H1 (cell line): ENCODE data around the gene TRIM31. TPM values are rescaled to one million over a fixed set of nuclear protein-coding genes. Genes with fewer than 3 reads are reported as not detected.

Experiments used
- CTCF ChIA-PET: fragments of 300-600 bp; sonication (Branson Sonifier 250); formaldehyde crosslinking; loops from one replicate; lab custom pipeline; 2021; ENCODE audit not compliant: partially characterized antibody; lab: Charles Lee
- POLR2A ChIA-PET: fragments of 300-600 bp; sonication (Branson Sonifier 250); formaldehyde crosslinking; loops from one replicate; lab custom pipeline; 2021; ENCODE audit warnings: inconsistent platforms; ENCODE audit not compliant: partially characterized antibody; lab: Charles Lee
- DNase-seq, 2 experiments: peaks; one replicate each; pipeline versions ENCODE4 v3.0.0 to v3.0.0-alpha.2; 2010 to 2022; ENCODE audit warnings: low spot score in 2 of 2, low read depth in 1 of 2, mixed read lengths in 1 of 2
- FAIRE-seq: peaks from 2 replicates; lab custom pipeline; 2011; peaks lifted over from hg19 to GRCh38; lab: Jason Lieb, UNC
- H2AFZ ChIP-seq: 2 replicates; pipeline ENCODE4 v1.8.1; 2012; ENCODE audit warnings: low read length, inconsistent platforms
- H2AK5ac ChIP-seq: 2 replicates; pipeline ENCODE4 v1.6.1; 2013; ENCODE audit warnings: low read depth, low read length
- H2BK120ac ChIP-seq: replicated peaks from 2 replicates; pipeline ENCODE3; 2013; ENCODE audit warnings: low read depth, low read length, inconsistent platforms
- H2BK12ac ChIP-seq: 2 replicates; pipeline ENCODE4 v1.6.1; 2013; ENCODE audit warnings: low read depth, low read length
- H2BK15ac ChIP-seq: 2 replicates; pipeline ENCODE4 v1.6.1; 2013; ENCODE audit warnings: low read length
- H2BK20ac ChIP-seq: 2 replicates; pipeline ENCODE4 v1.6.1; 2013; ENCODE audit warnings: low read length
- H2BK5ac ChIP-seq: 2 replicates; pipeline ENCODE4 v1.6.1; 2013; ENCODE audit warnings: low read depth, low read length
- H3K14ac ChIP-seq: 2 replicates; pipeline ENCODE4 v1.6.1; 2013; ENCODE audit warnings: inconsistent platforms; ENCODE audit not compliant: insufficient read length
- H3K18ac ChIP-seq: 2 replicates; pipeline ENCODE4 v1.6.1; 2013; ENCODE audit warnings: low read length; ENCODE audit errors: extremely low read depth
- H3K23ac ChIP-seq: 2 replicates; pipeline ENCODE4 v1.6.1; 2013; ENCODE audit warnings: inconsistent platforms; ENCODE audit not compliant: insufficient read length
- H3K23me2 ChIP-seq: 2 replicates; pipeline ENCODE4 v1.6.1; 2013; ENCODE audit warnings: low read depth, low read length
- H3K27ac ChIP-seq: 2 replicates; pipeline ENCODE4 v1.6.1; 2011; ENCODE audit warnings: low read depth, low read length, inconsistent platforms
- H3K27me3 ChIP-seq, 4 experiments: replicated peaks in 1 of 4; 1 replicate in 1 of 4; 2 replicates in 3 of 4; pipeline versions ENCODE4 v1.6.1 to v1.8.1; 2011 to 2013; ENCODE audit warnings: low read length in 3 of 4, mild to moderate bottlenecking in 3 of 4, inconsistent platforms in 2 of 4, mixed read lengths in 2 of 4, moderate library complexity in 1 of 4; ENCODE audit not compliant: control insufficient read depth in 3 of 4, insufficient read depth in 3 of 4; ENCODE audit errors: extremely low read depth in 1 of 4
- H3K36me3 ChIP-seq, 4 experiments: 2 replicates each; pipeline versions ENCODE4 v1.6.1 to v1.8.1; 2011 to 2013; ENCODE audit warnings: mild to moderate bottlenecking in 4 of 4, low read length in 3 of 4, moderate library complexity in 2 of 4, control low read depth in 1 of 4, inconsistent platforms in 1 of 4; ENCODE audit not compliant: insufficient read depth in 4 of 4, control insufficient read depth in 2 of 4
- H3K4ac ChIP-seq: replicated peaks from 2 replicates; pipeline ENCODE3; 2013; ENCODE audit warnings: low read length, low read depth, mixed read lengths, inconsistent platforms; ENCODE audit not compliant: insufficient read length
- H3K4me1 ChIP-seq, 4 experiments: replicated peaks in 1 of 4; 1 replicate in 1 of 4; 2 replicates in 3 of 4; pipeline versions ENCODE4 v1.6.1 to v1.8.1; 2011 to 2013; ENCODE audit warnings: low read length in 3 of 4, inconsistent platforms in 2 of 4, mixed read lengths in 1 of 4; ENCODE audit not compliant: insufficient read depth in 4 of 4, control insufficient read depth in 3 of 4
- H3K4me2 ChIP-seq, 2 experiments: 2 replicates each; pipeline versions ENCODE4 v1.6.1 to v1.8.1; 2011 to 2013; ENCODE audit warnings: low read depth in 2 of 2, low read length in 2 of 2, control low read depth in 1 of 2, inconsistent platforms in 1 of 2, mild to moderate bottlenecking in 1 of 2; ENCODE audit not compliant: insufficient read depth in 1 of 2
- H3K4me3 ChIP-seq, 4 experiments: fragments of 200-600, 300-600 bp in 1 of 4; sonication (generic), shearing (Covaris generic), sonication (Bioruptor Twin) in 1 of 4; 2 replicates each; pipeline versions ENCODE4 v1.5.1 to v1.8.1; 2011 to 2016; ENCODE audit warnings: low read length in 4 of 4, low read depth in 3 of 4, control low read depth in 2 of 4, inconsistent platforms in 2 of 4, mild to moderate bottlenecking in 2 of 4, mixed read lengths in 1 of 4, moderate library complexity in 1 of 4; ENCODE audit not compliant: insufficient read depth in 2 of 4; ENCODE audit errors: extremely low read depth in 1 of 4
- H3K56ac ChIP-seq: replicated peaks from 2 replicates; pipeline ENCODE3; 2013; ENCODE audit warnings: low read depth, mild to moderate bottlenecking, mixed read lengths, low read length, inconsistent platforms; ENCODE audit not compliant: insufficient read length
- H3K79me1 ChIP-seq: 2 replicates; pipeline ENCODE4 v1.6.1; 2013; ENCODE audit warnings: low read depth, low read length, control low read depth
- H3K79me2 ChIP-seq, 2 experiments: 2 replicates each; pipeline versions ENCODE4 v1.6.1 to v1.8.1; 2012 to 2013; ENCODE audit warnings: low read length in 2 of 2, mild to moderate bottlenecking in 2 of 2, inconsistent platforms in 1 of 2; ENCODE audit not compliant: insufficient read depth in 2 of 2, control insufficient read depth in 1 of 2
- H3K9ac ChIP-seq, 4 experiments: replicated peaks in 1 of 4; 1 replicate in 1 of 4; 2 replicates in 3 of 4; pipeline versions ENCODE4 v1.6.1 to v1.8.1; 2011 to 2013; ENCODE audit warnings: low read depth in 3 of 4, low read length in 3 of 4, control low read depth in 2 of 4, mild to moderate bottlenecking in 2 of 4, moderate library complexity in 2 of 4, inconsistent platforms in 1 of 4; ENCODE audit errors: extremely low read depth in 1 of 4
- H3K9me3 ChIP-seq, 2 experiments: 2 replicates each; pipeline versions ENCODE4 v1.6.1 to v1.8.1; 2012 to 2013; ENCODE audit warnings: mild to moderate bottlenecking in 2 of 2, moderate library complexity in 2 of 2, control low read depth in 1 of 2, inconsistent platforms in 1 of 2, low read depth in 1 of 2, low read length in 1 of 2, mixed read lengths in 1 of 2; ENCODE audit not compliant: insufficient read depth in 2 of 2
- H4K20me1 ChIP-seq, 2 experiments: replicated peaks in 1 of 2; 2 replicates each; pipeline versions ENCODE3 to v1.8.1; 2011 to 2013; ENCODE audit warnings: inconsistent platforms in 2 of 2, low read length in 2 of 2, mild to moderate bottlenecking in 1 of 2; ENCODE audit not compliant: insufficient read depth in 2 of 2, control insufficient read depth in 1 of 2
- H4K5ac ChIP-seq: 2 replicates; pipeline ENCODE4 v1.6.1; 2013; ENCODE audit warnings: low read length, low read depth, mixed read lengths, inconsistent platforms; ENCODE audit not compliant: insufficient read length
- H4K8ac ChIP-seq: 2 replicates; pipeline ENCODE4 v1.8.0; 2013; ENCODE audit warnings: mild to moderate bottlenecking, moderate library complexity, low read length, inconsistent platforms; ENCODE audit not compliant: insufficient read depth; ENCODE audit errors: extremely low read depth
- H4K91ac ChIP-seq: replicated peaks from 2 replicates; pipeline ENCODE3; 2013; ENCODE audit warnings: low read length, mixed read lengths, inconsistent platforms; ENCODE audit not compliant: insufficient read length
- CEBPB ChIP-seq: IDR thresholded peaks from 2 replicates; pipeline ENCODE4 v1.6.1; 2012; ENCODE audit warnings: low read depth, low read length
- CTBP2 ChIP-seq: IDR thresholded peaks from 2 replicates; pipeline ENCODE4 v1.7.0; 2011; ENCODE audit warnings: borderline replicate concordance, mild to moderate bottlenecking, moderate library complexity, mixed read lengths, low read length; ENCODE audit not compliant: insufficient read depth, insufficient read length
- MAX ChIP-seq: IDR thresholded peaks from 2 replicates; pipeline ENCODE4 v1.6.1; 2012; ENCODE audit warnings: inconsistent platforms
- POU5F1 ChIP-seq: IDR thresholded peaks from 2 replicates; pipeline ENCODE4 v1.6.1; 2011; ENCODE audit warnings: low read depth, mild to moderate bottlenecking, low read length, moderate library complexity
- SP2 ChIP-seq: IDR thresholded peaks from 2 replicates; pipeline ENCODE4 v1.6.1; 2012; ENCODE audit warnings: mild to moderate bottlenecking, low read length, inconsistent platforms
- WGBS, 2 experiments: shearing (Covaris generic) in 1 of 2; methylation state at CpG; one replicate each; pipeline versions ENCODE4 v1.1.6 to v1.1.7; 2013 to 2015; ENCODE audit warnings: low lambda C conversion rate in 2 of 2, mixed read lengths in 2 of 2, inconsistent platforms in 1 of 2, low coverage in 1 of 2, missing lambda C conversion rate in 1 of 2; ENCODE audit not compliant: insufficient replicate concordance in 2 of 2, insufficient coverage in 1 of 2, insufficient read length in 1 of 2; ENCODE audit errors: extremely low coverage in 1 of 2, missing lambda C conversion rate in 1 of 2; 5-methylcytosine and 5-hydroxymethylcytosine counted together
- polyA plus RNA-seq, 7 experiments: library from polyadenylated mRNA; depleted of rRNA in 3 of 7; stranded (reverse) in 5 of 7; unstranded in 2 of 7; fragments of >200 nt in 5 of 7; fragments of 200-250 nt in 2 of 7; gene quantifications; 1 replicate in 5 of 7; 2 replicates in 1 of 7; 4 replicates in 1 of 7; pipeline versions ENCODE4 v1.2.1 to v1.2.3, GENCODE V29; 2011 to 2013; ENCODE audit warnings: missing spikeins in 2 of 7, mixed read lengths in 2 of 7
- total RNA-seq: library from RNA; stranded (reverse); fragmentation: NEBNext Ultra II Directional; extraction: Animal tissue kit (Norgen Biotek cat#: 25700); gene quantifications from 2 replicates; pipeline ENCODE4 v1.2.1, GENCODE V29; 2021

Gene TRIM31
- total and polyA plus RNA-seq, 2 of the 8 experiments (the other 6 are each of a cell fraction or from before 2014, with no cell fraction given), result not detected

- DNase-seq (no peak), FAIRE-seq (no peak)
- Histone ChIP-seq H2BK20ac (no peak overlapping the region), H4K8ac (0 out of 2 replicates have a peak overlapping the region, but pooled peaks have one; percentile 41), H2BK5ac (no peak overlapping the region), H3K9ac (no peak overlapping the region), H2AFZ (0 out of 2 replicates have a peak overlapping the region, but pooled peaks have one; percentile 28), H4K91ac (no peak overlapping the region), H3K4me2 (no peak overlapping the region), H3K56ac (no peak overlapping the region), H4K5ac (no peak overlapping the region), H2AK5ac (no peak overlapping the region), H3K18ac (no peak overlapping the region), H3K23me2 (peaks cover 2% of the 10 kb centered on the region; the same call in 1 of the 2 replicates), H4K20me1 (no peaks in the 10 kb centered on the region), H2BK12ac (no peak overlapping the region), H3K4me1 (peaks cover 0 to 4% (median 0%) of the 10 kb centered on the region in 4 experiments; a peak in 2 of 7 replicates), H2BK15ac (no peak overlapping the region), H3K14ac (no peak overlapping the region), H3K79me1 (no peaks in the 10 kb centered on the region), H3K9me3 (no peaks in the 10 kb centered on the region), H3K27ac (no peak overlapping the region), H3K4me3 (no peak overlapping the region), H3K4ac (no peak overlapping the region), H3K27me3 (no peaks in the 10 kb centered on the region; a peak in 1 of 7 replicates), H3K79me2 (no peaks in the 10 kb centered on the region), H2BK120ac (no peak overlapping the region), H3K23ac (no peak overlapping the region), H3K36me3 (no peaks in the 10 kb centered on the region)
- whole genome bisulfite sequencing, 2 experiments, result 89% methylated on average over 3 of the region's 3 CpGs; no CpG with 5 or more reads in 1 of the 2 experiments
- POLR2A ChIA-PET, result no interaction called here
- CTCF ChIA-PET, result interaction anchor here (0.7 to 5.4 kb wide), 5 partner anchors 8 to 42 kb away, joined by 3 to 27 read pairs (median 4); no protein-coding TSS in a partner anchor
- TF ChIP-seq SP2 (no peak), CTBP2 (no peak), CEBPB (no peak), MAX (no peak), POU5F1 (no peak)
These were observed 34.2 kb upstream of the TRIM31 start for GRCh38 chr6:30147096-30147495.
